COR-L47 (cell line): ENCODE results near the gene SPTB.

ENCODE experiments used
- DNase-seq: peaks from one replicate; lab custom pipeline; 2025; lab: John Stamatoyannopoulos, UW

The SPTB gene

GRCh38 chr14:64789696-64790095 lies 90.0 kb downstream of the SPTB start:
- DNase-seq: no peak

GRCh38 chr14:64788706-64789105 lies 91.0 kb downstream of the SPTB start:
- no peak for DNase-seq

- no peak for DNase-seq
These were observed 92.1 kb downstream of the SPTB start for GRCh38 chr14:64787619-64788018.

GRCh38 chr14:64786296-64787149 lies 93.2 kb downstream of the SPTB start:
- DNase-seq: no peak

- no peak for DNase-seq
These were observed 95.7 kb downstream of the SPTB start for GRCh38 chr14:64784006-64784405.

GRCh38 chr14:64782196-64782595 lies 97.5 kb downstream of the SPTB start:
- DNase-seq: no peak

DNA sequence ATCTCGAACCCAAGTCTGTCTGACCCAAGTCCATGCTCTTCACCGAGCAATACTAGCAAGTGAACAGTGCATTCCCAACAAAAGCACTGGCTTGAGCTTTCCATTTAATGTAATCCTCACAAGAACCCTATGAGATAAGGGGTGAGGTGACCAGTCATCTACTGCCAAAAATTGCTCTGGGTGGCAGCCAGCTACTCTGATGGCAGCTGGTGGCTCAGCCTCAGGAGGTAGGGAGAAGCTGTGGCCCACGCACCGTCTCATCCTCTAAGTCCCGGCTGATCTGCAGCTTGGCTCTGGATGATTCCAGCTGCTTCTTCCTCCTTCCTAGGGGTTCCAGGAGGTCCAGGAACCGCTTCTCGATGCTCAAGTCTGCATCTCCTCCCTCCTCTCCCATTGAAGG lies 100.2 kb downstream of the SPTB start:
- no peak for DNase-seq

DNA sequence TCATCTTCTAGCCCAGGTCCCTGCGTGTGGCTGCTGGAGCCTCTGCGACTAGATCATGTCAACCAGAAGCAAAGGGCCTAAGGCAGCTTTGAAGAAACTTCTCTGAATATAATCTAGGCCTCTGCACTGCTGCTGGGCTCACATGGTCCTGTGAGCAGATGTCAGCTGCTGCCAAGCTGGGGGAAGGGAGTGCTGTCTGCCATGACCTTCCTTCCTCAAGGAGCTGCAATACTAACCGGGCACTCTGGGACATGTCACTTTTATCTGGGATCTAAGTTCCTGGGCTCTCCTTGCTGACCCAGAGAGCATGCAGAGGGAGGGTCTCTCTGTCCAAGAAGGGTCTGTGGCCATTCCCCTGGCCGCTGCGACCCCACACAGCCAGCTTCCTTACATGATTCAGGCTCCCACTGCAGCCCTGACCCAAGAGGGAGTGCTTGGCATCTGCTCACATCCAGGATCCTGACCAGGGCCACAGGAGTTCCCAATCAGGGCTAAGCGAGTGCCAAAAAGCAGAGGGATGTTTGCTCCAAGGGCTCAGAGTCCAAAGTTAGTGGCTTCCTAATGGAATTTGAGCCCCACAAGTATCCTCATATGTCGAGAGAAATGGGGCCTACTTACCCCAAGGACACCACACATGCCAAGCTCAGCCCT lies 101.5 kb downstream of the SPTB start:
- no peak for DNase-seq

GRCh38 chr14:64777461-64777860 lies 102.2 kb downstream of the SPTB start:
- no peak for DNase-seq

GRCh38 chr14:64775081-64775777 lies 104.5 kb downstream of the SPTB start:
- DNase-seq: no peak

DNA sequence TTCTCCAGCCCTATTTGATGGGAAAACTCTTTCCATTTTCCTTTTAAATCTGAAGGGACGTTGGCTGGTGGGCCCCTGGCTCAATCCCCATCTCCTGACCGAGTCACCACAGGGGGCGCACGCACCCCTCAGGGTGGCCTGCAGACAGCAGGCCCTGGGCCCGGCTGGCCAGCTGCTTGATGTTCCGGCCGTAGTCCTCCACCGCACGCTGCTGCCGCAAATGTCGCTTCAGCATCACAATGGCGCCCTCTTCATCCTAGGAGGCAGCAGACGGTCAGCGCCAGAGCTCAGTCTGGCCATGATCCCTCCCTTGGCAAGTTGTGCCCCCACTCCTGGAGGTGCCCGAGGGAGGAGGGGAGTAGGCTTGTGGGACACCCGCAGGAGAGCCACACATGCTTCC lies 105.4 kb downstream of the SPTB start:
- no peak for DNase-seq

- DNase-seq: no peak
These were observed 106.1 kb downstream of the SPTB start for GRCh38 chr14:64773577-64773976.

- DNase-seq: no peak
These were observed 106.7 kb downstream of the SPTB start for GRCh38 chr14:64773046-64773445.

GRCh38 chr14:64772397-64772950 lies 107.2 kb downstream of the SPTB start:
- peak; percentile 14 for DNase-seq

DNA sequence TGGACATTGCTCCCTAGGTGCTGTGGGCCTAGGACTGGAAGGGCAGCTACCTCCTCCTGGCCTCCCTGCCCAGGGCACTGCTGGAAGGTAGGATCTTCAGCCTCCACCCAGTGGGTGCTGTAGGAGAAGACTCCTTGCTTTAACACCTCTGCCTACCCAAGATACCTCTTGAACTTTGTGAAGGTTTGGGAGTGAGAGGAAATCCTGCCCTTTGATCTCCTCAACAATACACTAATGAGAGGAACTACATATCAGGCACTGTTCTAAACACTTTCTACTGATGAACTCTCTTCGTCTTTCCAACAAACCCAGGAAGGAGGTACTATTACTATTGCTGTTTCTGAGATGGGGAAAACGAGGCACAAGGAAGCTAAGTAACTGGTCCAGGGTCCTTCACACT lies 108.5 kb downstream of the SPTB start:
- DNase-seq: no peak

GRCh38 chr14:64770751-64771150 lies 109.0 kb downstream of the SPTB start:
- no peak for DNase-seq

GRCh38 chr14:64769096-64770020 lies 110.3 kb downstream of the SPTB start:
- DNase-seq: no peak

DNA sequence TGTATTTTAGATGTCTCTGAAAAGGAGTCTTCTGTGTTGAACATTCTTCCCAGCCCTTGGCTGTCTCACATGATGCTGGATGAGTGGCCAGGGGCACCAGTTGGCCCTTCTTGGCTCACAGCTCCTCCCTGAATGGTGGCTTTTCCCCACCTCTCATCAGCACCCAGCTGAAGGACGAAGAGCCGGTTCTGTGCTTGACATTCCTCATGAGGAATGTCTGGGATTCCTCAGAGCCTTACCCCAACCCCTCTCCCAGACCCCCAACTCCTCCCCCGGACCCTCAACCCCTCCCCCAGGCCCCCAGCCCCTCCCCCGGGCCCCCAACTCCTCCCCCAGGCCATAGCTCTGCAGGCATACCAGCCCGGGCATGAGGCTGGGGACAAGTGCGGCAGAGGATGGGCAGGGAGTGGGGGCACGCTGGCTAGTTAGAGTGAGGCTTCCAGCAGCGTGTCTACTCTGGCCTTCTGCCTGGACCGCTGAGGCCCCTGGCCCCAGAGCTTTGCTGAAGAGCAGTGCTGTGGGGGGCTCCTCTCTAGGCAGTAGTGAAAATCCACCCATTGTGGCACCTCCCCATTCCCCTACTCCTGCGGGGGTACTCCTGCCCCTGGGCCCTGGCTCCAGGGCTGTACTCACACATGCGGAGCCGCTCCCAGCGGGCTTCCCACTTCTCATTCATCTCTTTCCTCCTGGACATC lies 111.2 kb downstream of the SPTB start:
- no peak for DNase-seq

GRCh38 chr14:64767215-64767964 lies 112.3 kb downstream of the SPTB start:
- DNase-seq: peak; percentile 11
